Brain microvascular endothelial cell (primary cell): ENCODE data around the gene BCL3.

ENCODE experiments used
- DNase-seq: peaks from one replicate; pipeline ENCODE4 v3.0.0-alpha.2; 2020
- H3K27ac ChIP-seq: fragments of 250-450 bp; sonication (Bioruptor Pico); 2 replicates; pipeline ENCODE4 v1.5.1; 2020; ENCODE audit warnings: mild to moderate bottlenecking, moderate library complexity
- H3K27me3 ChIP-seq: fragments of 250-450 bp; sonication (Bioruptor Pico); replicated peaks from 2 replicates; pipeline ENCODE4 v1.5.1; 2020; ENCODE audit warnings: mild to moderate bottlenecking
- H3K36me3 ChIP-seq: fragments of 250-450 bp; sonication (Bioruptor Pico); replicated peaks from 2 replicates; pipeline ENCODE4 v1.5.1; 2020; ENCODE audit warnings: mild to moderate bottlenecking
- H3K4me3 ChIP-seq: 2 replicates; pipeline ENCODE4 v1.5.1; 2011; ENCODE audit warnings: low read depth, mild to moderate bottlenecking, control low read depth, low read length, moderate library complexity
- in situ Hi-C: cut with HindIII; loops from 2 replicates; pipeline ENCODE4 v1.10.0; 2017; ENCODE audit warnings: low sequenced_read_pairs, low pct_ligation_motif_present
- TF ChIP-seq, protein P1 (sequence below): IDR thresholded peaks from 2 replicates; pipeline ENCODE4 v1.5.1; 2011; ENCODE audit warnings: low read depth, mild to moderate bottlenecking, moderate library complexity, low read length, control low read depth, inconsistent platforms; ENCODE audit errors: missing control alignments

The BCL3 gene

DNA sequence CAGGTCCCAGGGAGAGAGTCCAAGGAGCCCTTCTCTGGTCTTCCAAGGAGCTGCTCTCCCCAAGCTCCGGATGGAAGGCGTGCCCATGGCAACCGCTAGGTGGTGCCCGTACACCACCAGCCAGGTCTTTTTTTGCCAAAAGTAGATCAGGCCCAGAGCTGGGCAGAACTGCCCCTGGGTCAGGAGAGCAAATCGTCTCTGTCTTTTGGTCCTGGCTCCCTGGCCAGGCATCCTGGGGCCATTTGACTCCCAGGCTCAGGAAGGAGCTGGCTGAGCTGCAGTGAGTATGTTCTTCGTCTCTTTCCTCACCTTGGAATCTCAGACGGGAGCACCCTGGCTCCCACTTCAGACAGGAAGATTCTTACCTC lies 24.6 kb upstream of the BCL3 start:
- no peaks in the 10 kb centered on the region for H3K27me3 ChIP-seq
- TF ChIP-seq, protein P1, sequence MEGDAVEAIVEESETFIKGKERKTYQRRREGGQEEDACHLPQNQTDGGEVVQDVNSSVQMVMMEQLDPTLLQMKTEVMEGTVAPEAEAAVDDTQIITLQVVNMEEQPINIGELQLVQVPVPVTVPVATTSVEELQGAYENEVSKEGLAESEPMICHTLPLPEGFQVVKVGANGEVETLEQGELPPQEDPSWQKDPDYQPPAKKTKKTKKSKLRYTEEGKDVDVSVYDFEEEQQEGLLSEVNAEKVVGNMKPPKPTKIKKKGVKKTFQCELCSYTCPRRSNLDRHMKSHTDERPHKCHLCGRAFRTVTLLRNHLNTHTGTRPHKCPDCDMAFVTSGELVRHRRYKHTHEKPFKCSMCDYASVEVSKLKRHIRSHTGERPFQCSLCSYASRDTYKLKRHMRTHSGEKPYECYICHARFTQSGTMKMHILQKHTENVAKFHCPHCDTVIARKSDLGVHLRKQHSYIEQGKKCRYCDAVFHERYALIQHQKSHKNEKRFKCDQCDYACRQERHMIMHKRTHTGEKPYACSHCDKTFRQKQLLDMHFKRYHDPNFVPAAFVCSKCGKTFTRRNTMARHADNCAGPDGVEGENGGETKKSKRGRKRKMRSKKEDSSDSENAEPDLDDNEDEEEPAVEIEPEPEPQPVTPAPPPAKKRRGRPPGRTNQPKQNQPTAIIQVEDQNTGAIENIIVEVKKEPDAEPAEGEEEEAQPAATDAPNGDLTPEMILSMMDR: peak; percentile 98
- no peaks in the 10 kb centered on the region for H3K36me3 ChIP-seq
- H3K27ac ChIP-seq: peak overlapping the region; percentile 19
- in situ Hi-C loops: no loop called here
- DNase-seq: peak; percentile 62
- no peak overlapping the region for H3K4me3 ChIP-seq

DNA sequence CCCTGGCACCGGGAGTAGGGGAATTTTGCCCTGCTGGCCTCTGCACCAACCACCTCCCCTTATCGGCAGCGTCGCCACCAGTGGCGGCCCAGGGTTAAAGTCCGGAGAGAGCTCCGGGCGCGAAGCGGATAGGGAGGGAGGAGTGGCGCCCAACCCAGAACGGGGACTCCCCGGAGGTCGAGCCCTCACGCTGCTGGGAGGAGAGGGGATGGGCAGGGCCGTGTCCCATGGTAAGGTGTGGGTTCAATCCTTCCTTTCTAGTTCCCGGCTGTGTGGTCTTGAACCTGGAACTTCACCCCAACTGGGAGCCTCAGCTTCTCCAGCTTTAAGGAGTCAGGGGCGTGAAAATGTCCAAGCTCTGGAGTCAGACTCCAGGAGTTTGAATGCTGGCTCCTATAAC lies 23.3 kb upstream of the BCL3 start:
- H3K4me3 ChIP-seq: no peak overlapping the region
- H3K36me3 ChIP-seq: no peaks in the 10 kb centered on the region
- no peak for DNase-seq
- no peaks in the 10 kb centered on the region for H3K27me3 ChIP-seq
- no peak overlapping the region for H3K27ac ChIP-seq
- TF ChIP-seq, protein P1: no peak
- in situ Hi-C loops: no loop called here

DNA sequence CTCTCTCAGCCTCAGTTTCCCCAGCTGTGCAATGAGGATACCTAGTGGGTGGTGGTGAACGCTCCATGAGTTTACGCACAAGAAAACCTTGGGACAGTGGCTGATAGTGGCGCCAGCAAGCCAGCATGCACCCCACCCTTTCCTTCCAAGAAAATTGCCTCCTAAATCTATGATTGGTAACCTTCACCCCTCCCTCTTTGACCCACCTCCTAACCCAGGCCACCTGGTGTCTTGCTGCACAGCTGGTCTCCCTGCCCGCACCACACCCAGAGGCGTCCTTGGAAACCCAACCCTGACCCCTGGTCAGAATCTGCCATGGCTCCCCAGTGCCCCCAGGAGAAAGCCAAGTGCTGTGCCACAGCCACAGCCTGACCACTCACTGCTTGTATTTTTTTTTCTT lies 22.8 kb upstream of the BCL3 start:
- DNase-seq: no peak
- no peak overlapping the region for H3K4me3 ChIP-seq
- H3K27me3 ChIP-seq: no peaks in the 10 kb centered on the region
- H3K36me3 ChIP-seq: no peaks in the 10 kb centered on the region
- TF ChIP-seq, protein P1: no peak
- in situ Hi-C loops: no loop called here
- H3K27ac ChIP-seq: no peak overlapping the region

DNA sequence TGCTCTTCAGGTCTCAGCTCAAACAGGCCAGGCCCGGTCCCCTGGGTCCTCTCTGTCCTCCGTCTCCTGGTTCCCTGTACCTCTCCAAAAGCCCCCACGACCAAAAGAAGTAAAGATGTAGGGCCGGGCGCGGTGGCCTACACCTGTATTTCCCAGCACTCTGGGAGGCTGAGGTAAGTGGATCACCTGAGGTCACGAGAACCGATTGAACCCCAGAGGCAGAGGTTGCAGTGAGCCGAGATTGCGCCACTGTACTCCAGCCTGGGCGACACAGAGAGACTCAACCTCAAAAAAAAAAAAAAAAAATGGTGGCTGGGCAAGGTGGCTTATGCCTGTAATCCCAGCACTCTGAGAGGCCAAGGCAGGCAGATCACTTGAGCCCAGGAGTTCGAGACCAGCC lies 22.0 kb upstream of the BCL3 start:
- Histone ChIP-seq H3K27ac (no peak overlapping the region), H3K4me3 (no peak overlapping the region), H3K36me3 (no peaks in the 10 kb centered on the region), H3K27me3 (no peaks in the 10 kb centered on the region)
- TF ChIP-seq, protein P1: no peak
- DNase-seq: no peak
- in situ Hi-C loops: no loop called here

DNA sequence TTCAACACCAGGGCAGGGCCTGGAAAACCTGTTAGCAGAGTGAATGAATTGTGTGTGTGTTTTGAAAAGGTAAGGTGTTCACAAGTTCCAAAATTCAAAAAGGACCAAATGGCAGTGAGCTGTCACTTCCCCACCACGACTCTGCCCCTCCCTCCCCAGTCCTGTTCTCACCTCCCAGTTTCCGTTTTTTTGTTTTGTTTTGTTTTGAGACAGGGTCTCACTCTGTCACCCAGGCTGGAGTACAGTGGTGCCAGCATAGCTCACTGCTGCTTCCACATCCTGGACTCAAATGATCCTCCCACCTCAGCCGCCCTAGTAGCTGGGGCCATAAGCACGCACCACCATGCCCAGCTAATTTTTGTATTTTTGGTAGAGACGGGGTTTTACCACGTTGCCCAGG lies 20.3 kb upstream of the BCL3 start:
- H3K4me3 ChIP-seq: no peak overlapping the region
- H3K36me3 ChIP-seq: no peaks in the 10 kb centered on the region
- no peaks in the 10 kb centered on the region for H3K27me3 ChIP-seq
- no peak for DNase-seq
- H3K27ac ChIP-seq: no peak overlapping the region
- in situ Hi-C loops: no loop called here
- TF ChIP-seq, protein P1: no peak

DNA sequence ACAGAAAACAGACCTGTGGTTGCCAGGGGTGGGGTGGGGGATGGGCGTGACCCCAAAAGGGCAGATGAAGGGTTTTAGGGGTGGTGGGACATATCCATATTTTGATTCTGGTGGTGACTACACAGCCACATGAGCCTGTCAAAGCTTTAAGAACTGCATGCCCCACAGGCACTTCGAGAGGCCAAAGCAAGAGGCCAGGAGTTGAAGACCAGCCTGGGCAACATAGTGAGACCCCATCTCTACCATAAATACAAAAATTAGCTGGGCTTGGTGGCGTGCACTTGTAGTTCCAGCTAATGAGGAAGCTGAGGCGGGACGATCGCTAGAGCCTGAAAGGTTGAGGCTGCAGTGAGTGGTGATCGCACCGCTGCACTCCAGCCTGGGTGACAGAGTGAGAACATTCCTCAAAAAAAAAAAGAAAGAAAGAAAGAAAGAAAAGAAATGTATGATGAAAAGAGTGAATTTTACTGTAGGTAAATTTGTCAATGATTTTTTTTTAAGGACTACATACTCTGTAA lies 18.9 kb upstream of the BCL3 start:
- no peaks in the 10 kb centered on the region for H3K36me3 ChIP-seq
- in situ Hi-C loops: no loop called here
- H3K27ac ChIP-seq: no peak overlapping the region
- no peaks in the 10 kb centered on the region for H3K27me3 ChIP-seq
- DNase-seq: no peak
- no peak overlapping the region for H3K4me3 ChIP-seq
- TF ChIP-seq, protein P1: no peak
